PFSK-1 (cell line): ENCODE data around the gene IKZF4.

Experiments
- FOXP2 ChIP-seq: optimal IDR thresholded peaks from 2 replicates; pipeline ENCODE3; 2011; ENCODE audit warnings: borderline replicate concordance, control low read depth, inconsistent platforms; ENCODE audit not compliant: insufficient read depth; ENCODE audit errors: extremely low read length, extremely low read depth
- POLR2AphosphoS5 ChIP-seq: IDR thresholded peaks from 2 replicates; pipeline ENCODE4 v1.6.1; 2012; ENCODE audit warnings: low read depth, mild to moderate bottlenecking, control low read depth, low read length, moderate library complexity
- SIN3A ChIP-seq: IDR thresholded peaks from 2 replicates; pipeline ENCODE4 v1.6.1; 2012; ENCODE audit warnings: mild to moderate bottlenecking, low read length, moderate library complexity, borderline replicate concordance; ENCODE audit not compliant: insufficient read depth
- TAF1 ChIP-seq: IDR thresholded peaks from 2 replicates; pipeline ENCODE4 v1.6.1; 2012; ENCODE audit warnings: low read length, control low read depth, borderline replicate concordance; ENCODE audit not compliant: insufficient read depth
- TF ChIP-seq, protein P1 (sequence below), 2 experiments: IDR thresholded peaks; 2 replicates each; pipeline versions ENCODE4 v1.6.1 to v1.8.0; 2011 to 2012; ENCODE audit warnings: low read depth in 2 of 2, low read length in 2 of 2, control low read depth in 1 of 2, inconsistent platforms in 1 of 2, mild to moderate bottlenecking in 1 of 2, moderate library complexity in 1 of 2; ENCODE audit not compliant: insufficient read depth in 1 of 2

DNA sequence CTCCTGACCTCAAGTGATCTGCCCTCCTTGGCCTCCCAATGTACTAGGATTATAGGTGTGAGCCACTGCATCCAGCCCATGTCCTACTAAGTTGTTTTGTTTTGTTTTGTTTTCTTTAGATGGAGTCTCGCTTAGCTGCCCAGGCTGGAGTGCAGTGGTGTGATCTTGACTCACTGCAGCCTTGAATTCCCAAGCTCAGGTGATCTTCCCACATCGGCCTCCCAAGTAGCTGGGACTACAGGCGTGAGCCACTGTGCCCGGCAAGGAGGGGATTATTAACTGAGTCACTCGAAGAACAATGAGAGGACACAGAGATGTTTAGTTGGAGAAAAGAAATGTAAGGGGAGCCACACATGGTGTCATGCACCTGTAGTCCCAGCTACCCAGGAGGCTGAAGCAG lies 41.1 kb downstream of the IKZF4 start:
- TF ChIP-seq TAF1 (no peak), SIN3A (no peak), POLR2AphosphoS5 (no peak), FOXP2 (no peak)
- TF ChIP-seq, protein P1, sequence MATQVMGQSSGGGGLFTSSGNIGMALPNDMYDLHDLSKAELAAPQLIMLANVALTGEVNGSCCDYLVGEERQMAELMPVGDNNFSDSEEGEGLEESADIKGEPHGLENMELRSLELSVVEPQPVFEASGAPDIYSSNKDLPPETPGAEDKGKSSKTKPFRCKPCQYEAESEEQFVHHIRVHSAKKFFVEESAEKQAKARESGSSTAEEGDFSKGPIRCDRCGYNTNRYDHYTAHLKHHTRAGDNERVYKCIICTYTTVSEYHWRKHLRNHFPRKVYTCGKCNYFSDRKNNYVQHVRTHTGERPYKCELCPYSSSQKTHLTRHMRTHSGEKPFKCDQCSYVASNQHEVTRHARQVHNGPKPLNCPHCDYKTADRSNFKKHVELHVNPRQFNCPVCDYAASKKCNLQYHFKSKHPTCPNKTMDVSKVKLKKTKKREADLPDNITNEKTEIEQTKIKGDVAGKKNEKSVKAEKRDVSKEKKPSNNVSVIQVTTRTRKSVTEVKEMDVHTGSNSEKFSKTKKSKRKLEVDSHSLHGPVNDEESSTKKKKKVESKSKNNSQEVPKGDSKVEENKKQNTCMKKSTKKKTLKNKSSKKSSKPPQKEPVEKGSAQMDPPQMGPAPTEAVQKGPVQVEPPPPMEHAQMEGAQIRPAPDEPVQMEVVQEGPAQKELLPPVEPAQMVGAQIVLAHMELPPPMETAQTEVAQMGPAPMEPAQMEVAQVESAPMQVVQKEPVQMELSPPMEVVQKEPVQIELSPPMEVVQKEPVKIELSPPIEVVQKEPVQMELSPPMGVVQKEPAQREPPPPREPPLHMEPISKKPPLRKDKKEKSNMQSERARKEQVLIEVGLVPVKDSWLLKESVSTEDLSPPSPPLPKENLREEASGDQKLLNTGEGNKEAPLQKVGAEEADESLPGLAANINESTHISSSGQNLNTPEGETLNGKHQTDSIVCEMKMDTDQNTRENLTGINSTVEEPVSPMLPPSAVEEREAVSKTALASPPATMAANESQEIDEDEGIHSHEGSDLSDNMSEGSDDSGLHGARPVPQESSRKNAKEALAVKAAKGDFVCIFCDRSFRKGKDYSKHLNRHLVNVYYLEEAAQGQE (IDR thresholded peaks at IDR 0.05; ENCODE audit: insufficient read depth in 1 of 2, low read depth in 2 of 2, low read length in 2 of 2), result no peak
